ENCODE results near the gene KYNU. TPM values are rescaled to one million over a fixed set of nuclear protein-coding genes. Genes with fewer than 3 reads are reported as not detected.
A peak's percentile ranks its signal among the peaks of the same experiment; 100 is the strongest.

KYNU gene
- polyA plus RNA-seq, 1 experiment, result 0.04 TPM

DNA sequence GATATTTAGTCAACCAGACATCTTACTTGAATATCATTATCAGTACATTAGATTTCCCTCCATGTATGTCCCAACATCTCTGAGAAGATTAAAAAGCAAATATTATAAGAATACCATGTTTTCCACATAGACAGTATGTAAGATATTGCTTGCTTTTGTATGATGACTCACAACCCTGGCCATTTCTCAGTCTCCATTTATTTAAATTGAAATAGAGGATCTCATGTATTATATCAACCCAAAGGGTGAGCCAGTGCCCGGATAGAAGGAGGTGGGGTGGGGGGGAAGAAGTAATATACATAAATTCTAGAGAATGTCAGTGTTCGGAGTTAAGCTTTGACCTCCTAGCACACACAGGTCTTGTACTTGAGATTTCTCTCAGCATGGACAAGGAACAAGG, 109.6 kb downstream of the KYNU start:
- DNase-seq (ENCODE audit: low read depth), result no peak
- H3K36me3 ChIP-seq (ENCODE audit: control insufficient read depth, insufficient read depth, low read length), result no peaks in the 10 kb centered on the region
- ChIA-PET CTCF (interaction anchor here (1.0 kb wide), 1 partner anchor 304 kb away, joined by 3 read pairs; no protein-coding TSS in a partner anchor), POLR2A (no interaction called here)
- H3K27me3 ChIP-seq (ENCODE audit: control insufficient read depth, insufficient read depth, low read length), result no peaks in the 10 kb centered on the region
- H3K4me3 ChIP-seq (ENCODE audit: low read depth, low read length), result no peak overlapping the region
- no peak for TF ChIP-seq CTCF (IDR thresholded peaks at IDR 0.05; ENCODE audit: insufficient read depth, low read depth, low read length)

GRCh38 chr2:142989273-142990204, 112.1 kb downstream of the KYNU start:
- H3K4me3 ChIP-seq (ENCODE audit: low read depth, low read length), result no peak overlapping the region
- no peak for DNase-seq (ENCODE audit: low read depth)
- TF ChIP-seq CTCF (IDR thresholded peaks at IDR 0.05; ENCODE audit: insufficient read depth, low read depth, low read length), result peak; percentile 51
- H3K27me3 ChIP-seq (ENCODE audit: control insufficient read depth, insufficient read depth, low read length), result no peaks in the 10 kb centered on the region
- CTCF ChIA-PET, result interaction anchor here (0.7 to 2.3 kb wide), 9 partner anchors 9 to 307 kb away, joined by 3 to 8 read pairs (median 5); no protein-coding TSS in a partner anchor
- POLR2A ChIA-PET, result no interaction called here
- no peaks in the 10 kb centered on the region for H3K36me3 ChIP-seq (ENCODE audit: control insufficient read depth, insufficient read depth, low read length)

- no peak for TF ChIP-seq CTCF (IDR thresholded peaks at IDR 0.05; ENCODE audit: insufficient read depth, low read depth, low read length)
- POLR2A ChIA-PET, result no interaction called here
Measured at GRCh38 chr2:142991295-142991694, 113.8 kb downstream of the KYNU start.

DNA sequence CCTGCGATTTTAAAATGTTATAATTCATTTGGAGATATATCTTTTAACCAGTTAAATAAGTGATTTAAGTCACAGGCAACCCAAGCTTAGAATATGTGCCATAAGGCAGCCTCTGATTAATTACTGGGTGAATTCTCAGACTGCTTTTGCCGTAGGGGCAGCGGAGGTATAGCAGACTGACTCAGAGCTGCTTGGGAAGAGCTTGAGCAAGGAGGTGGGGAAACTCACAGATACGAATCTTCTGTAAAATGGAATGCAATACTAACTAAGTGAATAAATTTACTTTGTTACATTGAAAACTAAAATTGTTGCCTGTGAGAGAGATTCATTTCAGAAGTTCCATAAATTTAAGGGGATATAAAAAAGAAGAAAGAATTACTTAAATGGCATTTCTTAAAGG, 115.4 kb downstream of the KYNU start:
- no peaks in the 10 kb centered on the region for H3K36me3 ChIP-seq (ENCODE audit: control insufficient read depth, insufficient read depth, low read length)
- no peaks in the 10 kb centered on the region for H3K27me3 ChIP-seq (ENCODE audit: control insufficient read depth, insufficient read depth, low read length)
- POLR2A ChIA-PET, result no interaction called here
- no peak for DNase-seq (ENCODE audit: low read depth)
- H3K4me3 ChIP-seq (ENCODE audit: low read depth, low read length), result no peak overlapping the region
- TF ChIP-seq CTCF (IDR thresholded peaks at IDR 0.05; ENCODE audit: insufficient read depth, low read depth, low read length), result no peak
- CTCF ChIA-PET, result interaction anchor here (1.1 kb wide), 1 partner anchor 12 kb away, joined by 3 read pairs; no protein-coding TSS in a partner anchor

More at GRCh38 chr2:142991295-142991694, 113.8 kb downstream of the KYNU start:
- H3K4me3 ChIP-seq (ENCODE audit: low read depth, low read length), result no peak overlapping the region
- CTCF ChIA-PET, result interaction anchor here (1.7 kb wide), 1 partner anchor 11 kb away, joined by 8 read pairs; no protein-coding TSS in a partner anchor
- no peaks in the 10 kb centered on the region for H3K36me3 ChIP-seq (ENCODE audit: control insufficient read depth, insufficient read depth, low read length)
- no peak for DNase-seq (ENCODE audit: low read depth)
- H3K27me3 ChIP-seq (ENCODE audit: control insufficient read depth, insufficient read depth, low read length), result no peaks in the 10 kb centered on the region

- TF ChIP-seq CTCF (IDR thresholded peaks at IDR 0.05; ENCODE audit: insufficient read depth, low read depth, low read length), result no peak
- ChIA-PET POLR2A (no interaction called here), CTCF (no interaction called here)
- Histone ChIP-seq H3K36me3 (ENCODE audit: control insufficient read depth, insufficient read depth, low read length) (no peaks in the 10 kb centered on the region), H3K4me3 (ENCODE audit: low read depth, low read length) (no peak overlapping the region), H3K27me3 (ENCODE audit: control insufficient read depth, insufficient read depth, low read length) (no peaks in the 10 kb centered on the region; the same call in 1 of the 2 replicates)
- DNase-seq (ENCODE audit: low read depth), result no peak
Measured at GRCh38 chr2:142993771-142994170, 116.3 kb downstream of the KYNU start.
